T-helper 1 cell treated with Interleukin-12 subunit alpha and Interleukin-12 subunit beta and Interleukin-4 antibody, amounts not matched to agents 30 ng/mL and 1 ng/mL, for 36 hours (primary cell): Measurements from ENCODE around the gene PTPRZ1. TPM values are rescaled to one million over a fixed set of nuclear protein-coding genes. Genes with fewer than 3 reads are reported as not detected.

Experiments used
- intact Hi-C: fragments of 100-400 bp; cut with micrococcal nuclease; formaldehyde crosslinking; loops from one replicate; pipeline ENCODE4 v1.15.1; 2024
- total RNA-seq: library from RNA; stranded (reverse); gene quantifications from 2 replicates; pipeline ENCODE4 v1.2.3, GENCODE V29; 2022

Gene PTPRZ1
- total RNA-seq, 1 donor from 2014 or later: not detected

- intact Hi-C loops: no loop called here
Measured at GRCh38 chr7:121890833-121891232, 17.9 kb downstream of the PTPRZ1 start.

GRCh38 chr7:121891731-121892130, 18.8 kb downstream of the PTPRZ1 start:
- intact Hi-C loops: no loop called here

- intact Hi-C loops: no loop called here
Measured at GRCh38 chr7:121901026-121901425, 28.1 kb downstream of the PTPRZ1 start.

GRCh38 chr7:121904120-121904519, 31.2 kb downstream of the PTPRZ1 start:
- intact Hi-C loops: no loop called here

- intact Hi-C loops: no loop called here
Measured at GRCh38 chr7:121908042-121908441, 35.1 kb downstream of the PTPRZ1 start.

GRCh38 chr7:121909716-121910345, 36.9 kb downstream of the PTPRZ1 start:
- intact Hi-C loops: no loop called here

GRCh38 chr7:121913947-121914675, 41.1 kb downstream of the PTPRZ1 start:
- intact Hi-C loops: no loop called here

GRCh38 chr7:121914676-121915279, 41.8 kb downstream of the PTPRZ1 start:
- intact Hi-C loops: no loop called here

GRCh38 chr7:121916211-121916610, 43.2 kb downstream of the PTPRZ1 start:
- intact Hi-C loops: no loop called here

- intact Hi-C loops: no loop called here
Measured at GRCh38 chr7:121919986-121920385, 47.0 kb downstream of the PTPRZ1 start.

GRCh38 chr7:121924269-121925186, 51.6 kb downstream of the PTPRZ1 start:
- intact Hi-C loops: no loop called here

- intact Hi-C loops: no loop called here
Measured at GRCh38 chr7:121931149-121931902, 58.4 kb downstream of the PTPRZ1 start.

GRCh38 chr7:121932768-121933167, 59.8 kb downstream of the PTPRZ1 start:
- intact Hi-C loops: no loop called here

GRCh38 chr7:121936951-121937623, 64.1 kb downstream of the PTPRZ1 start:
- intact Hi-C loops: no loop called here

GRCh38 chr7:121938429-121938996, 65.6 kb downstream of the PTPRZ1 start:
- intact Hi-C loops: no loop called here

GRCh38 chr7:121940918-121941317, 68.0 kb downstream of the PTPRZ1 start:
- intact Hi-C loops: no loop called here

GRCh38 chr7:121941830-121942229, 68.9 kb downstream of the PTPRZ1 start:
- intact Hi-C loops: no loop called here

GRCh38 chr7:121945066-121945465, 72.1 kb downstream of the PTPRZ1 start:
- intact Hi-C loops: no loop called here

GRCh38 chr7:121945480-121946236, 72.7 kb downstream of the PTPRZ1 start:
- intact Hi-C loops: no loop called here
